NCI-H526 treated with DMSO at 0.1 percent for 48 hours (cell line): ENCODE data around the gene SERPINB10.

Experiments
- DNase-seq: peaks from one replicate; lab custom pipeline; 2025; lab: John Stamatoyannopoulos, UW

The SERPINB10 gene

GRCh38 chr18:63980896-63981460 lies 73.2 kb downstream of the SERPINB10 start:
- DNase-seq = no peak

GRCh38 chr18:63981719-63982118 lies 74.0 kb downstream of the SERPINB10 start:
- no peak for DNase-seq

- DNase-seq = no peak
These were observed 74.6 kb downstream of the SERPINB10 start for GRCh38 chr18:63982361-63982760.
